ENCODE results near the gene RRBP1. TPM values are rescaled to one million over a fixed set of nuclear protein-coding genes. Genes with fewer than 3 reads are reported as not detected.
A peak's percentile ranks its signal among the peaks of the same experiment; 100 is the strongest.
"Not testable (repeated sequence)": the region's sequence is repeated elsewhere in the genome, so short reads cannot be mapped to it uniquely, and the experiment has no call there.

RRBP1 gene
- total RNA-seq, 2 donors from 2014 or later = 68.6 to 127 TPM

DNA sequence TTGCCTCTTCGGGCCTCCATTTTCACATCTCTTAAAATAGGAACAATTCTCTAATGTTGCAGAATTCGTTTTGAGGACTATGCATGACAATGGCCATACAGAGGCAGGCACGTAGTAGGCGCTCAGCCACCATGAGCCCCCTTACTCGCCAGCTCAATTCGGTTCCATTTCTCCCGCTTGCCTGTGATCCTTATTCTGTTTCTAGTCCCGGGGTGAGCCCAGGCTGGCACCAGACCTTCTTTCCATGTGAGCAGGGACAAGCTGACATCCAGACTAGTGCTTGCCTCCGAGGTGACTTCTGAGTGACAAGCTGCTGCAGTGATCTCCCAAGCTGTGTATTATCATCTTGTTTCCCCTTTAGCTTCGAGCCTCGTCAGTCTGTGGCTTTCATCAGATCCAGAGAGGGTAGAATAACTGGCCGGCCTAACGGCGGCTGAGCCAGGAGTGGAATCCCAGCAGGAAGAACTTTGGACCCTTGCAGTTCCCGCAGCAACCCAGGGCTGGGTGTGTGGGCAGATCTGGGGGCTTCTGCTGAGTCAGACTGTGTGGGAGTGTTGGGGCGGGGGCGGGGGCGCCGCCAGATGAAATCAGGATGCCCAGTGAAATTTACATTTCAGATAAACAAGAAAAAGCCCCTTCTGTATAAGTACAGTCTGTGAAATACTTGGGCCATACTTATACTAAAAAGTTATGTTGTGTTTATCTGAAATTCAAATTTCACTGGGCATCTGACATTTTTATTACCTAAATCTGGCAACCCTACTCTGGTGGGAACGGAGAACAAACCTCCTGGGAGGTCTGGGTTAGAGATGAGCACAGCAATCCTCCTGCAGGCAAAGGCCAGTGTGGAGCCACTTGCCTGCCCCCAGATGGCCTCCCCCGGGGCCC, 28.6 kb upstream of the RRBP1 start:
- intact Hi-C loops (cut with DNase I) = no loop called here
- DNase-seq = peak; percentile 38
- ATAC-seq = peak; percentile 56 to 77

DNA sequence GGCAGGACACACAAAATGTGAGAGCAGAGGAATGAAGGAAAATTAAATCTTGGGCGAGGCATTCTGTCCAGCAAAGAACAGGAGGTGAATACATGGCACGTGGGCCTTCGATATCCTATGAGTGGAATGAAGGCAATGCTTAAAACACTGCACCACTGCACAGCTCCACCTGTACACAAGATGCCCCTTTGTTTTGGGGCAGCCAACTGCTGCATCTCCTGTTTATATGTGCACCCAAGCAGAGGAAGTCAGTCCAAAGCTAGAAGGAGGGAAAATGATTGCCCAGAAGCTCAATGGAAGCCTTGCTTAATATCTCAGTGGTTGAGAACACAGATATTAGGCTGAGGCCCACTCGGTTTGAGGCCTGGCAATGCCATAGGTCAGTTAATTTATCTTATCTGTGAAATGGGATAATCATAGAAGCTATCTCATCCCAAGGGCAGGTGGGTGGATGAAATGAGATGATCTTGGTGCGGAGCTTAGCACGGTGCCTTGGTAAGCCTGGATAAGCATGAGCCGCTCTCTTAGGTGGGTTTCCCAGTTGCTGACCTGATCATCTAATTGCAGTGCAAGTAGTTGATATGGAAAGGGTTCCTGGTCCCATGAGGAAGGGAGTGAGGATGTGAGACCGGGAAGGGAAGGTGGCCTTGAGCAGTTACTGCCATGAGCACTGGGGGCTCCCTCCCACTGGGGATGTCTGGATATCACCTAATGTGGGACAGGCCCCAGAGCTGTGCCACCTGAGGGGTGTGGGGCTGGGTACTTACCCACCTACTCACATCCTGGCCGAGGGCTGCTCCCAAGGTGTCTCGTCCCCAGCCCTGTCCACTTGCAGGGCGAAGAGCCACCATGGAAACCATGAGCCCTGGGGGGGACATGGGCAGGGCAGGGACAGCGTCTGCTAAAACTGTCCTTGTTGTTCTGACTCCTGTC, 27.6 kb upstream of the RRBP1 start:
- intact Hi-C loops (cut with DNase I) = no loop called here
- peak in 1 of 2 donors; percentile 31 for ATAC-seq

GRCh38 chr20:17708675-17709360, 26.8 kb upstream of the RRBP1 start:
- ATAC-seq (no peak), DNase-seq (no peak)
- intact Hi-C loops (cut with DNase I) = no loop called here

More for the DNA sequence above, 27.6 kb upstream of the RRBP1 start:
- no peak for DNase-seq

DNA sequence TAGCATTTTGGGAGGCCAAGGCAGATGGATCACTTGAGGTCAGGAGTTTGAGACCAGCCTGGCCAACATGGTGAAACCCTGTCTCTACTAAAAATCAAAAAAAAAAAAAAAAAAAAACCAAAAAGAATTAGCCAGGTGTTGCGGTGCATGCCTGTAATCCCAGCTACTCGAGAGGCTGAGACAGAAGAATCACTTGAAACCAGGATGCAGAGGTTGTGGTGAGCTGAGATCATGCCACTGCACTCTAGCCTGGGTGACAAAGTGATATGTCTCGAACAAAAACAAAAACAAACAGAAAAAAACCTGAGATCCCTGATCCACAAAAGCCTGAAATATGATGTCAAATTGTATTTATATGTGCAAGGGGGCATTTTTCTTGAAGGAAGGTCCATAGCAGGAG, 25.9 kb upstream of the RRBP1 start:
- ATAC-seq; DNase-seq; intact Hi-C loops (cut with DNase I): not testable (repeated sequence)

DNA sequence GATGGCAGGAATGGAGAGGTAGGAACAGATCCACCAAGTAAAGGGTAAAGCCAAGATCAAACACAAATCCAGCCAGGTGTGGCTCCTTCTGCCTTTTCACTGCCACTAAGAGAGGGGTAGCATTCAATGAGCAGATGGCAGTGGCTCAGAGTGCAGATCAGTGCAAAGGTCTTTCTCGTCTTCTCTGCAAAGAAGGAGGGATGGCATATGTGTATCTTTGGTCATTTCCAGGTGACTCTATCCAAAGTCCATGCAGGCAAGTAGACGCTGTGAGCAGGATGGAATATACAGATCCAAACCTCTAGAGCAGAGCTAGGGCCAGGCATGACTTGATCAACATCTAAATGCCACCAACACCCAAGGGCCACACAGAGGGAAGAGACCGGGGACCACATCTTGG, 24.6 kb upstream of the RRBP1 start:
- ATAC-seq (no peak), DNase-seq (no peak)
- intact Hi-C loops (cut with DNase I) = no loop called here

DNA sequence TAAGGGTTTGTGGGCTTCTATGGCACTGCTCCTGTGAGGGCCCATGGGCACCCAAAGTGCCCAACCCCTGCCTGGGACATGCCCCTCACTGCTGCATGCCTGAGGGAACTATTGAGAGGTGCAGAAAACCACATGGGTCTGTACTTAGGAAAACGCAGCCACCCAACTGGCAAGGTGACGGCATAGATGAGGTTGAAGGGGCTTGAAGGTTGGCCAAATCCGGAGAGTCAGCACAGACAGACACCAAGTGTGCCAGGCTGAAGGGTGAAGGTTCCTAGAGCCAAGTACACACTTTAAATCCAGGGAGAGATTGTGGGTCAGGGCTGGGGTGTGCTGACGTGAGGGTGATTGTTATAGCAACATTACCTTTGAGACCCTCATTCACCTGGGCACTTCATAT, 23.9 kb upstream of the RRBP1 start:
- DNase-seq (no peak), ATAC-seq (no peak)
- intact Hi-C loops (cut with DNase I) = no loop called here

DNA sequence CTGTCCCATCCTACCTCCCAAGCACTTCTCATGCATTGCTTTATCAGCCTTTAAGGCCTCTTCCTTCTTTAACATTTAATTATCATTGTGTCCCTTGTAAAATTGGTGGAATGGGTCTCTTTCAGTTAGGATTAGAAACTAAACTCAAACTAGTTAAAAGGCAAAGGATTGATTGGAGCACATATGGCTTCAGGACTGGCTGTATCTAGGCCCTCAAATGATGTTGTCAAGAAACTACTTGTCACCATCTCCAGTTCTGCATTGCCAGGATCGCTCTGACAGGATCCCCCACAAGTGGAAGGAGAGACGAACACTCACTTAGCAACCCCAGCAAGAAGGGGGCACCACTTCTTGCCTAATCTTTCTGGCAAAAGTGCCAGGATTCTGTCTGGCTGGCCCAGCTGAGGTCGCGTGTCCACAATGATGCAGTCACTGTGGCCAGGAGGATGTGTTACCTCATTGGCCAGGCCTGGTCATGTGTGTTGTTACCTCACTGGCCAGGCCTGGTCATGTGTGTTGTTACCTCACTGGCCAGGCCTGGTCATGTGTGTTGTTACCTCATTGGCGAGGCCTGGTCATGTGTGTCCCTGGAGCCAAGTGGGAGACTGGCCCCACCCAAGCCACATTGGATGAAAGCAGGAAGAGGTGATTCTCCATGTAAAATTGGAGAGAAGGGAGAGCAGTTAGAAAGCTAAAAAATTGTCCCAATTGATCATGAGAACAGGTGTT, 22.7 kb upstream of the RRBP1 start:
- intact Hi-C loops (cut with DNase I) = no loop called here
- DNase-seq = no peak
- ATAC-seq = no peak

- intact Hi-C loops (cut with DNase I) = no loop called here
- ATAC-seq (no peak), DNase-seq (no peak)
Measured at GRCh38 chr20:17701826-17702225, 19.8 kb upstream of the RRBP1 start.

- intact Hi-C loops (cut with DNase I) = no loop called here
- DNase-seq (no peak), ATAC-seq (no peak)
Measured at GRCh38 chr20:17700637-17701036, 18.6 kb upstream of the RRBP1 start.

- no peak for ATAC-seq
- intact Hi-C loops (cut with DNase I) = no loop called here
Measured at GRCh38 chr20:17699931-17700351, 17.9 kb upstream of the RRBP1 start, which contains the start of gene BANF2. Gene BANF2 (plus strand): TSS chr20:17699966. CDS start chr20:17725026, 25,060 bp downstream.

DNA sequence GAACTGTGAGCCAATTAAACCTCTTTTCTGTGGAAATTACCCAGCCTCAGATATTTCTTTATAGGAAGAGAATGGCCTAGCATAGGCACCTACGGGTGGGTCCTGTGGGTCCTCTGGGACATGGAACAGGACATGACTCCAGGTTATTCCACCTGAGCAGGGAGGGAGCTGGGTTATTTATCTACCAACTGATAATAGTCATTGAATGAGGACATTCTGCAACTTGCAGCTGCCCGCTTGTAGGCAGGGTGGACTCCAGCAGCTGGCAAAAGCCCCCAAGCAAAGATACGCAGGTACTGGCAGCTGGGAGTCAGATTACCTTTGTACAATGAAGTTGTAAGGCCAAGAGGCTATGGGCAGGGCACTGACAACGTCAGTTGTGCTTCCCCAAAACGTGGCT, 16.3 kb upstream of the RRBP1 start:
- DNase-seq (no peak), ATAC-seq (no peak)
- intact Hi-C loops (cut with DNase I) = no loop called here

More at GRCh38 chr20:17699931-17700351, 17.9 kb upstream of the RRBP1 start, which contains the start of gene BANF2:
- no peak for DNase-seq

- no peak for DNase-seq
- intact Hi-C loops (cut with DNase I) = no loop called here
- no peak for ATAC-seq
Measured at GRCh38 chr20:17697171-17697570, 15.1 kb upstream of the RRBP1 start.

DNA sequence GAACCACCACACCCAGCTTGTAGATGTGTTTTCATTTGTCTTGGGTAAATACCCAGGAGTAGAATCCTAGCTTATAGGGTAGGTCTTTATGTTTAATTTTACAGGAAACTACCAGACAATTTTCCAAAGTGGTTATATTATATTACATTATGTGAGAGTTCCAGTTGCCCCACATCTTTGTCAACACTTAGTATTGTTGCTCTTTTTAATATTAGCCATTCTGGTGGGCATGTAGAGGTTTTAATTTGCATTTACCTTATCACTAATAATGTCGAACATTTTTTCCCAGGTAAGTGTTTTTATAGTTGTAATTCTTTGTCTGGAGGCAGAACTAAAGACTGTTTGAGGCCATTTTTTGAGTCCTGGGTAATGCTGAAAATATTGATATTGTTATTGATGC, 14.2 kb upstream of the RRBP1 start:
- intact Hi-C loops (cut with DNase I) = no loop called here
- no peak for DNase-seq
- no peak for ATAC-seq

- intact Hi-C loops (cut with DNase I) = no loop called here
- DNase-seq (no peak), ATAC-seq (no peak)
Measured at GRCh38 chr20:17694767-17695166, 12.7 kb upstream of the RRBP1 start.

DNA sequence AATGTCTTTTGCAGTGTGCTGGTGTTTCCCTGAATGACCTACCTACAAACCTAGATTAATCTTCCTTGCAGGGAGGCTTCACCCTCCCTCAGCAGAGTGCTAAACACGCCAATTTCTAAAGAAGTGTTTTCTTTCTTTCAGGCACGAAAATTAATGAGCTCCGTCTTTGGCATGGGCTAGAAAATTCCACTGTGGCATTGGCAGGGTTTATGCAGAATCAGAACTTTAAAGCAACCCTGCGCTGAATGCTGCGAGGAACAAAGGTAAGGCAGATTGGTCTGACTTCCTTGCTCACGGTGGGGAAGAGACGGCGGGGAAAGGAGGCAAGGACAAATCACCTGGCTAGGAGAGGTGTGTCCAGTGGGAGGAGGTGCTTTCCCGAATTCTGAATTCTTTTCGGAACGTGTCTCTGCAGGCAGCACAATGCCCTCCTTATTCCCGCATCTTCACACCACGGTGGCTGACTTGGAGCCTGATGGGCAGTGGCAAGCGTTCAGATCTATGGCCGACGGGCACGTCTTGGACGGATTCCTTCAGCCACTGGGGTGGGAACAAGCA, 11.5 kb upstream of the RRBP1 start:
- ATAC-seq (peak in 1 of 2 donors; percentile 35), DNase-seq (no peak)
- intact Hi-C loops (cut with DNase I) = no loop called here

- ATAC-seq (no peak), DNase-seq (no peak)
- intact Hi-C loops (cut with DNase I) = no loop called here
Measured at GRCh38 chr20:17691758-17692157, 9.7 kb upstream of the RRBP1 start.

- ATAC-seq = no peak
- intact Hi-C loops (cut with DNase I) = no loop called here
- DNase-seq = no peak
Measured at GRCh38 chr20:17690144-17690543, 8.1 kb upstream of the RRBP1 start.

DNA sequence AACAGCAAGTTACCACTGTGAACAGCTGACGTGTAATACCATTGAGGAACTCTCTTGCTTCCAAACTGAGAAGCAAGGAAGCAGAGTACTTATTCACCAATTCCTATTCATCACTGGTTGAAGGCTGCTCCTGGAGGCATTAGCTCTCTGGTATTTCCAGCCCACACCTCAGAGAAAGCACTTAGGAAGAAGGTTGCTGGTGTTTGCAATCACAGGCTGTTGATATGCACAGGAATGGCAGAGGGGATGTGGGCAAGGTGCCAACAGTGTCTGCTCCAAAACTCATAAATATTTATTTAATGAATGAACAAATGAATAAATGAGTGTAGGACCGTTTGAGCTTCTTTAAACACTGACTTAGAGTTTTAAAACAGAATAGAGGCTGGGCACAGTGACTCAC, 6.9 kb upstream of the RRBP1 start:
- DNase-seq (no peak), ATAC-seq (no peak)
- intact Hi-C loops (cut with DNase I) = loop anchor here in 1 of 2 donors (10.0 kb wide), 1 partner anchor 206 kb away; no protein-coding TSS in a partner anchor

Measured in left cardiac atrium (tissue), 4 donors.